HG02759 (cell line): ENCODE measurements around the gene KCNQ2.

ENCODE experiments used
- ATAC-seq: cut with Tn5 transposase; IDR thresholded peaks from one replicate; pipeline ENCODE4 v1.9.1; 2021; ENCODE audit warnings: mild to moderate bottlenecking, moderate library complexity; ENCODE audit not compliant: unreplicated experiment

The KCNQ2 gene

DNA sequence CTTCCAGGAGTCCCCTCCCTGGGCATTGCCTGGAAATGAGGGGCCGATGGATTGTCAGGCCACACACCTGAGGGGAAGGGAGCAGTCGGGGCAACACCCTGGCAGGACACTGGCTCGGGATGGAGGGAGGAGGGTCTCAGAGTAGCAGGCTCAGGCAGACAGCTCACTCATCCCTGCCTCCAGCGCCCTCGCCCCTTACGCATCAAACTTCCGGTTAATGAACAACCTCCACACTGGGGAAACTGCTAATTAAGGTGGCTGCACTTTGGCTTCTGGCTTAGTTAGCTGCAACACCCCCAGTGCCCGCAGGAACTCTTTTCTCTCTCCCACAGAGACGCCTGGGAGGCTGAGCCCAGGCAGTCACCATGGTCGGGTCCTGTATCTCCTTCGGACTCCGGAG lies 98.0 kb downstream of the KCNQ2 start:
- ATAC-seq, result no peak

DNA sequence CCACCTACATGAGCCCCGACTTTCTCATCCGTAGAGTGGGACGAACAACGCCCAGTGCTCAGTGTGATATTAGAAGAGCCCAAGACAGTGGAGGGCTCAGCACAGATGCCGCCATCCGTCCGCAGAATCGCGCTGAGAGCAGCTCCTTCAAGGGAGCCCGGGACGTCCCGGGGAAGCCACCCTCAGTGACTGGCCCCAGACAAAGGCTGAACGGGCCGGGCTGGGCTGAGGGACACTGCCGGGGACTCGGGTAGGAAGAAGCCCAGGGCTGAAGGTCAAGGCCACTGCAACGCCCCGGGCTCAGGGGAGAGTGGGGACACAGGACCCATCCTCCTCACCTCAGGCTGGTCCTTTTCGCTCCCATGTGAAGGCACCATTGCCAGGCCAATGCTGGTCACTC lies 98.5 kb downstream of the KCNQ2 start:
- ATAC-seq, result no peak

DNA sequence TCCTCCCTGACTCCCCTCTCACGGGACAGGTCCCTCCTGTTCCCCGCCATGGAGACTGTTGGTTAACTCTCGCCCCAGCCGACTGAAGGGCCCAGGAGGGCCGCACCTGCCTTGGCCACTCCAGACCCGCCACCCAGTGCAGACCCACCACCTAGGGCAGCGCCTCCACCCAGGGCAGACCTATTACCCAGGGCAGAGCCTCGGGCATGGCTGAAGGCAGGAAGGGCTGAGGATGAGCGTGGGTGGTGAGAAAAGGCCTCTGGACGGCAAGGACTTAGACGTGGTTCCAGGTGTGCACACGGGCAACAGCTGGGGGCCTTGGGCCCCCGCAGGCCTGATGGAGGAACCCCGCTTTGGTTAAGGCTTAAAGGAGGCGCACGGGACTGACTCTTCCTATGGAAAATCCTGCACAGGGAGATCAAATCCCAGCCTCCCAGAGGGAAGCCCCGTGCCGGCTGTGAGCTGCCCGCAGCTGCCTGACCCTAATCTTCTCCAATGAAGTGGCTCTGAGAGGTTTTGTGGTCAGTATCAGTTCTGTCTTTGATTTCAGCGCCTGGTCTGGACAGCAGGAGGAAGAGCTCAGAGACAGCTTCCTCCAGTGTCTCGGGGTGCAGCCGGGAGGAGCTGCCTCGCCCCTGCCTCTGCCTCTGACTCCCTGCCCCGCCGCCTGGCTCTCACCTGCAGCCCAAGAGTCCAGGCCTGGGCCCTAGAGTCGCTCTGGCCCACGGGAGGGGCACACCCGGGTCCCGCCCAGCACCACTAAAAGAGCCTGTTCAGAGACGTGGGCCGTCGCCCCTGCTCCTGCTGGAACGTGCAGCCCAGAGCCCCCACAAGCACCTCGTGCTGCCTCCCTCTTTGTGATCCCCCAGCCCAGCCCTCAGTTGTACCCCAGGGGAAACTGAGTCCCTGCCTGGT lies 99.2 kb downstream of the KCNQ2 start:
- ATAC-seq, result no peak

DNA sequence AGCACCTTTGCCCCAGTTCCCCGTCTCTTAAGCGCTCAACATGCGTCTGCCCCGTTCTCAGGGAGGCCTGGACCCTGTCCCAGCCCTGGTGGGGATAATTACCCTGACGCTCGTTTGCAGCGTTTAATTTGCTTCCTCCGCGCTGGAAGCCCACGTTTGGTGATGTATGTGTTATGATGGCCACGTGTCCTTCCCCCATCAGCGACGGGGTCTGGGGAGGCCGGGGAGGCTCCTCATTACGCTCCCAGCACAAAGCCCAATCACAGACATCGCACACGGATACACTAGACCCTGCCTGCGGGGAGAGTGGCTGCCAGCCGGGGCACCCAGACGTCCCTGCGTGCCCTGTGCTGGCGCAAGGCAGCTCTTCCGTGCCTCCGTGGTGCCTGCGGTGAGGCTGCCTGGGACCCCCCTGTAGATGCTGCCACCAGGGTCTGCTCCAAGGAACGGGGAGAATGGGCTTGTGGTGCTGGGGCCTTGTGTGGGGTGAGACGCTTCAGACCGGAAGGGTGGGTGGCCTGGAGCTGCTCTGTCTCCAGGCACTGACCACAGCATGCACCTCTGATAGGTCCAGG lies 101.1 kb downstream of the KCNQ2 start:
- ATAC-seq, result no peak

DNA sequence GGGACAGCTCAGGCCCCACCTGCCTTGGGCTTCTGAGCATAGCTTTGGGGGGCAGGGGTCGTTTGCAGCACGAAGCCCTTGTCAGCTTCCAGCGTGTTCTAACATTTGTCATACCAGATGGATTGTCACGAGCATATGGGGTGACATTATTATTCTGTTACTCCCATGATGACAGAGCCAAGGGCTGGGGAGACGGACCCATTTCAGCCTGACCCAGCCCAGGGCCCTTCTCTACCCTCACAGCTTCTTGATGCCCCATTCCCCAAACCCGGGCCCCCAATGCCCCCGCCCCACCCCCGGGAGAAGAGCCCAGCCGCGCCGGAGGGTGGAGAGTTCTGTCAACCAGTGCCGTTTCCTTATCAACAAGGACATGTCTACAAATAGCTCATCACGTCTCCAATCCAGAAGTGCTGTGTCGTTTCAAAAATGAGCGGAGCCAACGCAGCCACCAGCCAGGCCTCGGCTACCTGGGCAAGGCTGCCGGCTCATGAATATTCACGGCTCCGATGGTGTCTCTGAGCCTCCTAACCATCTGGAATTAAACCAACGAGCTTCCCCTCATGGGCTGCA lies 101.8 kb downstream of the KCNQ2 start:
- ATAC-seq, result no peak

DNA sequence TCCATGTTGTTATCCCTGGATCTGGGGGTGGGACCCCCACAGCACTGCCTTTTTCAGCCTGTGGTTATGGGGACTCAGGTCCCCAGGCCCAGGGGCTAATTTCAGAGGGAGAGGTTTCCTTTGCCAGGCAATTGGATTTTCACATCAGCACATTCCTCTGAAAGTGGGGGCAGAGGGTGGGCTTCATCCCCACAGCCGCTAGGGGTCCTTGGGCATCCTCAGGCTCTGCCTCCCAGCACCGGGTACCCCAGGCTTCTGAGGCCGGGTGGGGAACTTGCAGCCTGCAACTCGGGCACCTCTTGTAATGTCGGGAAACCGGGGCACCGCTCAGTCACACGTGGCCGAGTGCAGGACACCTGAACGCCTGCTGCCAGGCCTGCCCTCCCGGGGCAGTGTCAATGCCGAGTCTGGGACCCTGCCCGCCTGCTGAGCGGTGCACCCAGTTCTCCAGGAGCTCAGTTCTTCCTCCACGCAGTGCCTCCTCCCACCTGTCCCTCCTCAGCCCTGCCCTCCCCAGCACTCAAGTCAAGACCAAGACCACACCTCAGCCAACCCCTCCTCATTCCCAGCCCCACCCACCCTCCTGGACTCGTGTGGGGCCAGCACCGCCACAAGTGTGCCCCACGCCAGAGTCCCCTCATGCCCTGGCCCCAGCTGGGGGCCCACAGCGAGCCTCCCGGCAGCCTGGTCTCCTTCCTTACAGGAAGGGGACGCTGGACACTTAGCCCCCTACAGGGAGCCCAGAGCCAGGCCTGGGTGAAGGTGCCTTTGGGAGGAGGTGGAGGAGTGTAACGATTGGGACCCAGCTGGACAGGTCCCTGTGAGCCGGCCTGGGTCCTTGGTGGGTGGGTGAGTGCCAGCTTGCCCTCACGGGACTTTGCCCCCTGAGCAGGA lies 102.5 kb downstream of the KCNQ2 start:
- ATAC-seq, result no peak

DNA sequence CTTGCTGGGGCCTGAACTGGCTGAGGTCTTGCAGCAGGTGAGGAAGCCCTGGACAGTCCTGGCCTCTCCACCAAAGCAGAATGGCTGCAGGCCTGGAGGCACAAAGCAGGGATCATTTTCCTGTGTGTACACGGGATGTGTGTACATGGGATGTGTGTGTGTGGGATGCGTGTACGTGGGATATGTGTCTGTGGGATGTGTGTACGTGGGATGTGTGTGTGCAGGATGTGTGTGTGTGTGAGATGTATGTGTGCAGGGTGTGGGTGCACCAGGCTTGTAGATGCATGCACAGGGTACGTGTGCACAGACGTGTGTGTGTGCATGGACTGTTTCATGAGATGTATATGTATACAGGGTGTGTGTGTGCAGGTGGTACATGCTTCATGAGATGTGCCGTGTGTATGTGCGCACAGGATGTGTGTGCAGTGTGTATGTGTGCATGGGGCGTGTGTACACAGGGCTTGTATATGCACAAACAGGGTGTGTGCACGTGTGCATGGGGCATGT lies 103.4 kb downstream of the KCNQ2 start:
- no peak for ATAC-seq

DNA sequence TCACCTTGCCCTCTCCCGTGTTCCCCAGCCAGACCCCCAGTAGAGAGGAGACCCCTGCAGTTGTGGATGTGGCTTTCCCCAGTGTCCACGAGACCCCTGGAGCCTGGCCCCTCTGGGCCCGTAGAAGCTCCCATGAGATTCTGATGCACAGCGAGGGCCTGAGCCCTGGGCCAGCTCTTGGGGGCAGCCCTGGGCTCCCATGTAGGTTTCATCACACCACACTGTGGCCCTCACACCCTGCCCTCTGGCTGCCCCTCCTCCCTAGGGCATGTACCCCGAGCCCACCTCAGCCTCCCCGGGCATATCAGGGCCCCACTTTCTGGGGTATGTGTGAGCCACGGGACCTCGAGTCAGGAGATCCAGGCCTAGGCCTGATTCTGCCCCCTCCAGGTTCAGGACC lies 104.3 kb downstream of the KCNQ2 start:
- no peak for ATAC-seq

DNA sequence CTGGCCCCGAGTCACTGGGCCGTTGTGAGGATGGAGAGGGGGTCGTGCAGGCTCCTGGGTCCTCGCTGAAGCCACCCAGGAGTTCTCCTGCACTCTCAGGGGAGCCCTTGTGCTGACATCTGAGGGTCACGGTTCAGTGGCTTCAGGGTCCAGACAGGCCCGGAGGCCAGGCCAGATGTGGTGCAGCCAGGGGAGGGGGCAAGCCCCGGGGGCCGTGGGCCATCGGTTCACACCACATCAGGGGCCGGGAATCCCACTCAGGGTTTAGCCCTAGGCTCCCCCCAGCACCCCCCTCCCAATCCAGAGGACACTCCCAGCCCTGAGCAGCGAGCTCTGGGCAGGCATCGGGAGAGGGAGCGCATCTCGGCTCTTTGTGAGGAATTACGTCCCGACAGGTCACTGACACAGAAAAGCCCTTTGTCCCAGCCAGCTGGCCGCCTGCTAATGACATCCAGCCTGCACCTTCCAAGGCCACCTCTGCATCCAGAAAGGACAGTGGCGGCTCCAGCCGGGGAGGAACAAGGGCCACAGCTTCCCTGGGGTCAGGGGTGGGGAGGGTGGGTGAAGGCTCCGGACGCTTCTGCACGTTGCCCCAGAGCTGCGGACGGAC lies 104.9 kb downstream of the KCNQ2 start:
- no peak for ATAC-seq

DNA sequence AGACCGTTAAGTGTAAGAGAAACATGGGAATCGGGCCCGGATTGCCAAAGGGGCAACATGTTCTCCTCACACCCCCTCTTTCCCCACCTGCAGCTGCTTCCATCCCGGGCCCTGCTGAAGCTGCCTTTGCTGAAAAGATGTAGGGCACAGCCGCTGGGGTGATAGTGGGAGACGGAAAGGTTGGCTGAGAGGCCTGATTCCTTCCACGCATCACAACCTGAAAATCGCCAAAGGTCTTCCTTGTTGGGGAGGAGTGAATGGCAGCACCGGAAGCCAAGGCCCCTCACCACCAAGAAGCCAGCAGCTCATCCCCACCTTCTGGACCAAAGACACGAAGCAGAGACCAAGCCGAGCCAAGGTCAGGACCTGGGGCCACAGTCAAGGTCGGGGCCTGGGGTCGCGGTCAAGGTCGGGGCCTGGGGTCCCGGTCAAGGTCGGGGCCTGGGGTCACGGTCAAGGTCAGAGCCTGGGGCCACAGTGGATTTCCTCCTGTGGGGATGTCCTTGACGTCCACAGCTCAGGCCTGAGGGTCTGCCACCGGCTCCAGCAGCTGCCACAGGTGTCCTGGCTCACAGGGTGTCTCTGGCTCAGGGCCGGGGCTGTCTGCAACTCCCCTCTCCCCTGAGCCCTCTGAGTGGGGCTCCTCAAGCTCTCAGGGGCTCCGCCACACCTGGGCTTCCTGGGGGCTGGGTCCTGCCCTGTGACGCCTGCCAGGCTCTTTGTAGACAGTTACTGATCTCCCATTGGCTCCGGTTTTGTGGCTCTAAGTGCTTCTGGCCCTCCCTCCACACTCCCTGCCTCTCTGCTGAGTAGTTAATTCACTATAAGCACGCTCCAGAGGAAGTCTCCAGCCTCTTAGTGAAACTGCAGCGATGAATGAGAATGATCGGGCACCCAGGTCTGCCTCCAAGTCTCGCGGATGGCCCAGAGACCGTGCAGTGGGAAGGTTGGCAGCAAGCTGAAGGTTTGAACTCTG lies 105.8 kb downstream of the KCNQ2 start:
- no peak for ATAC-seq

DNA sequence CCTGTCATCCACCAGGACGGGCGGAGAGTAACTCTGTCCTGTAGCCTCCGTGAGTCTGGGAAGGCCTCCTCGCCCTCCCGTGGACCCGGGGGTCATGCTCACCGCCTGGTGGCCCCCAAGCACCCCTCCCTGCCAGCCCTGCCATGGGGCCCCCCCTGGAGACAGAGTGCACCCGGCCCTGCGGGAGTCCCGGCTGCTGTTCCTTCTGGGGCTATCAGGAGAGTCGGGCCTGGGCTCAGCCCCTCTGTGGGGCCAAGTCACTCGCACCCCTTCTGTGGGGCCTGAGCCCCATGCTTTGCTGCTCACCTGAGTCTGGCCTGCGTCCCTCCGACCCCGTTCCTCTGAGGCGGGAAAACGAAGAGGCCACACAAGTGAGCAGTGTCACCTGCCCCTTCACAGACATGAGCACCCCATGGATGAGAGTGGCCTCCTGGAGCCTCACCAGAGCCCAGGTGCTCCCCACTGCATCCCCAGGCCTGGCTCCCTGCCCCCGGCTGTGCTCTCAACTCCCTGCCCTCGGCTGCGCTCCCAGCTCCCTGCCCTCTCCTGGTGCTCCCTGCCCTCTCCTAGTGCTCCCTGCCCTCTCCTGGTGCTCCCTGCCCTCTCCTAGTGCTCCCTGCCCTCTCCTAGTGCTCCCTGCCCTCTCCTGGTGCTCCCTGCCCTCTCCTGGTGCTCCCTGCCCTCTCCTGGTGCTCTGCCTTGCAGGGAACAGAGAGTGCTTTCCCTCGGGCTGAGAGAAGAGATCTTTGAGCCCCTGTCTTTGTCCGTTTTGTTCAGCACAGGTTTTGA lies 106.7 kb downstream of the KCNQ2 start:
- no peak for ATAC-seq

DNA sequence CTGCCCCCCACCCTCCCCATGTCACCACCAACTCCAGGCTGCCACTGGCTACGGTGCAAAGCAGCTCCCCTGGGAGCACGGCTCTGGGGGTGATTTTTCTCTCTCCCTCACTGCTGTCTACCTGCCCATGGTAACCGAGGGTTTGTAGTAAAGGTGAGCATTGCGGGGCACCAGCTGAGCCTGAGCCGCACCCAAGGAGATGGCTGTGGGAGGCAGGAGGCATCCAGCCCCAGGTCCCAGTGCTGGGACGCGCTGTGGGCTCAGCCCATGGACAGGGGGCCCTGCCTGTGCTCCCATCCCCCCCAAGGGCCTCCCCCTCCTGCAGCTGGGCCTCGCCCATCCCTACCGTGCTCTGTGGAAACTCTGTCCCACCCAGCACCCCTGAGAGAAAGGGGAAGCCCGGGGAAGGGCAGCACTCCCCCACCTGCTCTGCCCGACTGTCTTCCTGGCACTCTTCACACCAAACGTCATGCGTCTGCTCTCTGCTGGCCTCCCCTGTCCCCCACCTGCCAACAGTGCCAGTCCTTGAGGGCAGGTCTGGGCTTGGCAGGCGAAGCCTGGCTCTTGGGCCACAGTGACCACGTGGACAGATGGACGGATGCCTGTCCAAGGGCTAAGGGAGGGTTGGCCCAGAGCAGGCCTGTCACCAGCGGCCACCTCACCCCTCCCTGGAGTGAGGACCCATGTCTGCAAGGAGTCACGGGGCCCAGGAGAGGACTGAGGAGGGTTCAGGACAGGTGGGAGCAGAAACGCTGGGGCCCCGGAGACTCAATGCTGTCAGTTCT lies 107.5 kb downstream of the KCNQ2 start:
- no peak for ATAC-seq

DNA sequence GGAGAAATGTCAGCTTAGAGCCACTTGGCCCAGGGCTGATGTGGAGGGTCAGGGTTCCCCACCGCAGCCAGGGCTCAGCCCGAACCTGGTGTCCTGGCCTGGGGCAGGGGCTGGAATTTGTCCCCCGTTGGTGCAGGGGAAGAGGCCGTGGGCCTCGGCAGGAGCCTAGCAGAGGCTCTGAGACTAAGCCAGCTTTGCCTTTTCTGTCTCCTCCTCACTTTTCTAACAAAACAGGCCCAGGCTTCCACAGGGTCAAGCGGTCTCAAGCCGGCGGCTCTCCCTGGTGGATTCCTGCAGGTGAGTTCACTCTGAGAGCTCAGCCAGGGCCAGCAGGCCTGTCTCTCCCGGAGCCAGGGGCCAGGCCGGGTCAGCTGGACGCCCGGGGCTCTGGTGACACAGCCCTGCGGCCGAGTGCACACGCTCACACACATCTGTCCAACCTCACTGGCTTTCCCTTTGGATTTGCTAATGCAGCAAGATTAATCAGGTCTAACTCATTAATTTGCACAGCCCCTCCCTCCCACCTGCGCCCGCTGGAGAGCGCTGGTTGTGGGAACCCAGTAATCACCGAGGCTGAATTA lies 108.4 kb downstream of the KCNQ2 start:
- ATAC-seq, result no peak

DNA sequence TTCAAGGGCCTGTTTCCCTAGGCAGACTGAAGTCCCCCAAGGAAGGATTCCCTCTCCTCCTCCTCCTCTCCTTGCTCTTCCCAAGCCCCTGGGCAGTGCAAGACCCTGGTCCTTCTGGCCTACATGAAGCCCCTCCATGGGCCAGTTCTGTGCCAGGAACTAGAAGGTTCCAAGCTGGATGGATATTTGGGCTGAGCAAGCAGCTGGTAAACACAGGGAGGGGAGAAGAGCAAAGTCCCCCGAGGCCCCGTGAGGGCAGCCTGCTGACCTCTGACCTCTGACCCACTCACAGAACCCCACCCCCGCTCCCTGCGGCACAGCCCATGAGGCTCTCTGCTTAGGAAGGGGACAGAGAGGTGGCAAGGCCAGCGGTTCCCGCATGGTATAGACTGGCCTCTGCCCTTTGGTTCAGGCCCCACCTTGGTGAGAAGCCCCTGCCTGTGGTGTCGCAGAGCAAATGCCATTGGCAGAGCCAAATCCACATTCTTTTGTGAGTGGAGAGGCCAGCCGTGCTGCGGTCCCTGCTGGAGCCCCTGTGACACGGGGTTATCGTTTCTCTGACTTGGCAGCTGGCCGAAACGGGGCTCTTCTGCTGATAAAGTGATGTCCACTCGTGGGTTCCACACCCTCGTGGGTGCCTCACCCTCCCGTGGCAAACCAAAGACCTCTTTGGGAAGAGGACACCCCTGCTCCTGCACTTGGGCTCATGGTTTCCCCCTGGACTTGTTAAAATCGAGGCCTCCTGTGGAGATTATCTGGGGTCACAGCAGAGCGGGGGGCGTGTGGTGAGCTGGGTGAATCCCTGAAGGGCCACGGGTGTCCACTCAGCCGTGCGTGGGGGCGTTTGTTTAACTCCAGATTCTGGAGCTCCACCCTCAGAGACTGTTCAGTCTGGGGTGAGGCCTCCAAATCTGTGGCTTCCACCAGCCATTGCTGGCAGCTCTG lies 109.2 kb downstream of the KCNQ2 start:
- ATAC-seq, result no peak

DNA sequence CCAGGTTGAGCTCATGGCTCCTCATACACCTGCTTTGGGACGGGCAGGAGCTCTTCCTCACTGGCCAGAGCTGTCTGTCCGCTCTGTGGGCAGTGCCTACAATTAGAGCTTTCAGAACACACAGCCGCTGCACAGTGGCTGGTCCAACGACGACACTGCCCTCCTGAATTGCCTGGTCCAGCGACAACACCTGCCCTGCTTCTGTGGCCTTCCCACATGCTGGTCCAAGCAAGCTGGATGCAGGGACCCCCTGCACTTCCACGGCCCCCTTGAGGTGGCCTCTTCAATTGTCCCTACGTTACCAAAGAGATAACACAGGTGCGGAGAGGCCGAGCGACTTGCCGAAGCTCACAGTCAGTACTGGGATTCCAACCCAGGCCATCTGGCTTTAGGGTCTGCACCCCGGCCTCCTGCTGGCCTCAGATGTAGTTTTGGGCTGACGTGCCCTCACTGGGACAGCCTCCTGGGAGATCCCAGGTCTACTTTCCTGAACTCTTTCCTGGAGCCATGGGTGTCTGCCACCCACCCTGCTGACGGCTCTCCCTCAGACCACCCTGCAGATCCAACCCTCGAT lies 109.9 kb downstream of the KCNQ2 start:
- no peak for ATAC-seq
